Subcutaneous adipose tissue (tissue), 4 donors: ENCODE measurements around the gene MYO10. TPM values are rescaled to one million over a fixed set of nuclear protein-coding genes. Genes with fewer than 3 reads are reported as not detected.

ENCODE experiments used
- total RNA-seq, 4 donors: library from RNA; depleted of rRNA; stranded (reverse); fragments of >200 nt; gene quantifications; one replicate each; pipeline ENCODE4 v1.1.0, GENCODE V29; 2016
- TF ChIP-seq, protein P1 (sequence below): fragments of 450-650 bp; IDR thresholded peaks from one replicate; pipeline ENCODE4 v1.5.1; 2016; ENCODE audit warnings: low read depth, mild to moderate bottlenecking, control low read depth, antibody characterized with exemption, moderate library complexity

Gene MYO10
- total RNA-seq, 4 donors from 2014 or later, result 7.0 to 33.0 (median 9.3) TPM

DNA sequence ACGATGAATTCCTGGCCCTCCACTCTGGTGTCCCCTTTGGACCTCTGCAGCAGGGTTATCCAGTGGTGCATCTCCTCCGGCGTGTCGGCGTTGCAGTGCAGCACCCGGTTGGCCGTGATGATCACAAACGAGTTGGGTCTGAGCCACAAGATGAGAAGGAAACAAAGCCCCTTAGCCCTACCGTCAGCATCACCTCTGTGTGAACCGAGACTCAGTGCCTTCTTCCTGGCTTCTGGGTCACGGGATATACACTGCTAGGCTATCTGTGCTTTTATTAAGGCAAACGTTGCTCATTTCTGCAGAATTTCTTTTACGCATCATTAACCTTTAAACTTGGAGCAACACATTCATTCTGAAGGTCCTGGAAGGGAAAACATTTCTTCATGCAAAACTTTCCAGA lies 254.2 kb downstream of the MYO10 start:
- TF ChIP-seq, protein P1, sequence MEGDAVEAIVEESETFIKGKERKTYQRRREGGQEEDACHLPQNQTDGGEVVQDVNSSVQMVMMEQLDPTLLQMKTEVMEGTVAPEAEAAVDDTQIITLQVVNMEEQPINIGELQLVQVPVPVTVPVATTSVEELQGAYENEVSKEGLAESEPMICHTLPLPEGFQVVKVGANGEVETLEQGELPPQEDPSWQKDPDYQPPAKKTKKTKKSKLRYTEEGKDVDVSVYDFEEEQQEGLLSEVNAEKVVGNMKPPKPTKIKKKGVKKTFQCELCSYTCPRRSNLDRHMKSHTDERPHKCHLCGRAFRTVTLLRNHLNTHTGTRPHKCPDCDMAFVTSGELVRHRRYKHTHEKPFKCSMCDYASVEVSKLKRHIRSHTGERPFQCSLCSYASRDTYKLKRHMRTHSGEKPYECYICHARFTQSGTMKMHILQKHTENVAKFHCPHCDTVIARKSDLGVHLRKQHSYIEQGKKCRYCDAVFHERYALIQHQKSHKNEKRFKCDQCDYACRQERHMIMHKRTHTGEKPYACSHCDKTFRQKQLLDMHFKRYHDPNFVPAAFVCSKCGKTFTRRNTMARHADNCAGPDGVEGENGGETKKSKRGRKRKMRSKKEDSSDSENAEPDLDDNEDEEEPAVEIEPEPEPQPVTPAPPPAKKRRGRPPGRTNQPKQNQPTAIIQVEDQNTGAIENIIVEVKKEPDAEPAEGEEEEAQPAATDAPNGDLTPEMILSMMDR, result no peak

DNA sequence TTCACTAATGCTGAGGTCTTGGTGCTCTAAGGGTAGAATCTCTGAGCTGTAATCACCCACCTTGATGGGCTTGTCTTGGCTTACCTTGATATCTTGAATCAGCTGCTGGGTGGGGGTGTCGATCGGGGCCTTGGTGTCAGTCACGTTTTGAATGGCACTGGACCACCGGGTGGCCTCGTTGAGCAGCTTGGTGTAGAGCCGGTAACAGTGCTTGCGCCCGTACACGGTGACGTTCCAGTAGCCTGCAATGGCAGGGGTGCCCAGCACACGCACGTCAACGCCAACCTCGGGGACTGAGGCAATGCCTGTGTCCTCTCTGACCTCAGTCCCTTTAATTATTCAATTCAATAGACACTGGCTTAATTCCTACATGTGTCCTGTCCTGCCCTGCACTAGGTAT lies 256.2 kb downstream of the MYO10 start:
- TF ChIP-seq, protein P1, result no peak

DNA sequence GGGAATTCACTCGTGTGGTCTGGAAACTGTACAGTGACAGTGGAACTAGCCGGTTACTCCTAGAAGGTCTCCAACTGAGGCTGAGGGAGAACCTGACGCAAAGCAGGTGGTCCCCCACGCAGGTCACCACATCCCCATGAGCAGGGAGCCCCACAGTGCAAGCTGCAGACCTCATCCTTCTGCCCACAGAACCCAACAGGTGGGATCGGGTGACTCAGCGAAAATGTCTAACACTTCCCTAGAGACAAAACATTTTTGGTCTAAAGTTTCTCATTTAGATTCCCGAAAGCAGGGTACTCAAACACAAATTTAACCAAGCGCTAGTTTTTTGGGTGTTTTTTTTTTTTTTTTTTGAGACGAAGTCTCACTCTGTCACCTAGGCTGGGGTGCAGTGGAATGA lies 256.9 kb downstream of the MYO10 start:
- TF ChIP-seq, protein P1, result no peak

DNA sequence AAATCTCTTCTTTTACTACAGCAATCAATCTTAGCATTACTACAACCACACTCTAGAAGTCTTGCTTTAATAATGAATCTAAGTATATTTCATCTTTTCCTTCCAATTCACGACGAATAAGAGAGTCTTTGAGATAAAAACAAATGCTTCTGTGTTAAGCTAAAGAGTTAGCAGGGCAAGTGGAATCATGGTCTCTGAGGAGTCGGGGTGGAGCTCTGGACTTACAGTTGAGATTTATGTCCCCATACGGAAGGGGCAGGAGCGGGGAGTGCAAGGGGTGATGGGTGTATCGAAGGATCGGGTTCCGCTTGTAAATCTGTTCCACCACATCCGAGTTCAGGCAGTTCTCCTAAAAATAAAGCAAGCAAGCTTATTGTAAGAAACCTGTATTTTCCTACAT lies 260.3 kb downstream of the MYO10 start:
- TF ChIP-seq, protein P1, result no peak

DNA sequence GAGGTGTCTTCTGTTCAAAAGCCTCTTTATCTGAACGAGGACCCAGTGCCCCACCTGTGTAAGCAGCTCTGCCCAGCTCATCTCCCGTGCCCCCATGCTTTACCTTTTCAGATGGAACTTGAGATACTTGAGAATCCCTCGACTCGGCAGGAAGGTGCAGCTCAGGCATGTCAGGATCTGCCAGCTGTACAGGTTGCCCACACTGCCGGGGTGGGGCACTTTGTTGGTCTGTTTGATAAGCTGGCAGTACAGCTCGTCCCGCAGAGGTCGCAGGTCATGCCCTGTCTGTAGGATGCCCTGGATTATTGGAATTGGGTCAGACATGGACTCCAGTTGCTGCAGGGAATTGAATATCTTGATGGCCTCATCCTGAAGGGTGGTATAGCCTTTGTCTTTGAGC lies 261.3 kb downstream of the MYO10 start:
- TF ChIP-seq, protein P1, result no peak

DNA sequence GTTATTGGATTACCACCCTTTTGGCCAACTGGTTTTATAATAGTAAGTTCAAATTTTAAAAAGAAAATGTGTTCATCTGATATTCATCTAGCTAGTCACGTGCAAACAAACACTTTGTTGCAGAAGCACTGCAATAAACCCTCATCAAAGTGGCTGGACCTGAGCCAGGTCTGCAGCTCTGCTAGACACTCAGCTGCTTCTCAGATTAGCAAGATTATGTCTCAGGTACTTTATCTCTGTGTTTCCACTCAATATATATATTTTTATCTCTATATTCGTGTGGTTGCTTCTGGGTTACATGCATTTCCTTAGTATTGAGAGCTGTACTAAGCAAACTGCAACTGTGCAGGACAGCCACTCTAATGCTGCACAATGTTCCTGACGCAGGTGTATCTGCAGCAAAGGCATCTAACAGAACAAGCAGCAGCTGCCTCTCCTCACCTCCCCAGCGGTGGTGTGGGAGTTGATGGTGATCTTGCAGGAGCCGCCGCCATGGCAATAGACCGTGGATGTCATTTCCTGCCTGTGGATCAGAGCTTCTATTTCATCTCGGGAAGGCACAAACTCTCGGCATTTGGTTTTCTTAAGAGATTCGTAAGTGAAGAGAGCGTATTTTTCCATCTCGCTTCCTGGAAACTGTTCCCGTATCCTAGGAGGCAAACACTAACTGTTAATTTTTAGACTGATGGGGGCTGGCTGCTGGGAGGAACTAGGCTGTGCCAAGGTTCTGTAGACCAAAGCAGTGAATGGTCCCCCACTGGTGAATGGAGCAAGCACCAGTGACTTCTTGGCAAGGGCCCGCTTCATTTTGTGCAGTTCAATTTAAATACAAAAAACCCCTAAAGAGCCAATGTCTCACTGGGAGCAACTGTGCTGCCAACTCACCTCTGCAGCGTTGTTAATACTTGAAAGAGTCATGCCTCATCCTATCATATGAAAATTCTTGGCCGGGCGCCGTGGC lies 262.6 kb downstream of the MYO10 start:
- TF ChIP-seq, protein P1, result no peak

DNA sequence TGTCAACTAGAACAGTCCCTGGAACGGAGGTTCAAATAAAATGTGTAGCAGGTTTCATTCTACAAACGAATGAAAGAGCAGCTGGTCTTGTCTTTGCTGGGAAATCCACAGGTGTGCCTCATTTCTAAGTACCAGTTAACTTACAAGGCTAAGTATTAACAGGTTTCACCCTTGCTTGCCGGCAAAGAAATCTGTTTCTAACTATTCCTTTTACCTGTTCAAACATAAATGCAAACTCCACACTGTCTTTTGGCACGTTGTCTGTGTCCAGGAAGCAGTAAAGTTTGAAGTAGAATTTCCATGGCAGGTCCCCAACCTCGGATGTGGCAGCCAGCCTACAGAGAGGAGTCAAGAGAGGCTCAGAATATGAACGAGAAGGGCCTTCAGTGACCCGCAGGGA lies 264.9 kb downstream of the MYO10 start:
- TF ChIP-seq, protein P1, result no peak
